OCI-LY7 (cell line): ENCODE data around the gene IL17REL. TPM values are rescaled to one million over a fixed set of nuclear protein-coding genes. Genes with fewer than 3 reads are reported as not detected.

Source experiments
- BruUV-seq: library from RNA; stranded (reverse); fragments of 400-500 nt; replicated peaks from 2 replicates; lab custom pipeline; 2021; lab: Mats Ljungman, UMichigan
- CTCF ChIA-PET: fragments of 300-600 bp; sonication (Branson Sonifier 250); formaldehyde crosslinking; loops from one replicate; lab custom pipeline; 2022; ENCODE audit warnings: antibody characterized with exemption; ENCODE audit not compliant: unreplicated experiment; lab: Charles Lee
- POLR2A ChIA-PET: fragments of 300-600 bp; sonication (Branson Sonifier 250); formaldehyde crosslinking; loops from one replicate; lab custom pipeline; 2022; ENCODE audit warnings: antibody characterized with exemption; lab: Charles Lee
- DNase-seq: peaks from one replicate; pipeline ENCODE4 v3.0.0-alpha.2; 2015; ENCODE audit warnings: low spot score
- H2AFZ ChIP-seq: fragments of 200-600 bp; sonication (generic), shearing (Covaris generic); 2 replicates; pipeline ENCODE4 v1.6.1; 2014; ENCODE audit warnings: mild to moderate bottlenecking, antibody characterized with exemption, low read length, moderate library complexity
- H3K27ac ChIP-seq: fragments of 200-600 bp; sonication (generic); 2 replicates; pipeline ENCODE4 v1.5.1; 2014; ENCODE audit warnings: mixed run types, low read depth, mild to moderate bottlenecking, moderate library complexity, low read length, inconsistent platforms; ENCODE audit not compliant: poor library complexity, severe bottlenecking
- H3K36me3 ChIP-seq: fragments of 200-600 bp; sonication (generic); 2 replicates; pipeline ENCODE4 v1.6.1; 2014; ENCODE audit warnings: mild to moderate bottlenecking, antibody characterized with exemption, low read length, moderate library complexity, mixed read lengths; ENCODE audit not compliant: insufficient read depth
- H3K4me1 ChIP-seq: fragments of 200-600 bp; sonication (generic); 2 replicates; pipeline ENCODE4 v1.5.1; 2014; ENCODE audit warnings: mild to moderate bottlenecking, low read length; ENCODE audit not compliant: insufficient read depth, poor library complexity, severe bottlenecking
- H3K4me2 ChIP-seq: fragments of 200-600 bp; sonication (generic); 2 replicates; pipeline ENCODE4 v1.6.1; 2014; ENCODE audit warnings: mild to moderate bottlenecking, low read length
- H3K4me3 ChIP-seq: fragments of 200-600 bp; sonication (generic); 2 replicates; pipeline ENCODE4 v1.5.1; 2014; ENCODE audit warnings: mild to moderate bottlenecking, low read depth, low read length; ENCODE audit not compliant: poor library complexity, severe bottlenecking
- H3K79me2 ChIP-seq: fragments of 200-600 bp; sonication (generic); 2 replicates; pipeline ENCODE4 v1.6.1; 2016; ENCODE audit warnings: low read depth, mild to moderate bottlenecking, low read length, moderate library complexity, mixed read lengths; ENCODE audit not compliant: insufficient read depth
- H3K9me2 ChIP-seq: fragments of 200-600 bp; sonication (generic); 2 replicates; pipeline ENCODE4 v1.6.1; 2016; ENCODE audit warnings: mild to moderate bottlenecking, low read length, mixed read lengths; ENCODE audit not compliant: insufficient read depth
- H3K9me3 ChIP-seq: fragments of 200-600 bp; sonication (generic); 2 replicates; pipeline ENCODE4 v1.6.1; 2014; ENCODE audit warnings: mild to moderate bottlenecking, mixed run types, low read length, mixed read lengths
- H4K20me1 ChIP-seq: fragments of 200-600 bp; sonication (generic); 2 replicates; pipeline ENCODE4 v1.6.1; 2014; ENCODE audit warnings: mild to moderate bottlenecking, antibody characterized with exemption, low read length, moderate library complexity, mixed read lengths; ENCODE audit not compliant: insufficient read depth
- EZH2phosphoT487 ChIP-seq: fragments of 200-600 bp; sonication (generic); IDR thresholded peaks from 2 replicates; pipeline ENCODE4 v1.6.1; 2018; ENCODE audit warnings: low read depth, borderline replicate concordance, mild to moderate bottlenecking, mixed run types, antibody characterized with exemption, low read length, moderate library complexity, mixed read lengths
- intact Hi-C: fragments of 100-400 bp; cut with micrococcal nuclease; formaldehyde crosslinking; loops from one replicate; pipeline ENCODE4 v1.10.0; 2022; ENCODE audit not compliant: unreplicated experiment
- total RNA-seq, 2 experiments: library from RNA; depleted of rRNA in 1 of 2; stranded (reverse); fragments of >200 nt in 1 of 2; shearing (Covaris generic) in 1 of 2; gene quantifications; 2 replicates each; pipeline ENCODE4 v1.2.3, GENCODE V29; 2014 to 2022
- TF ChIP-seq, protein P1 (sequence below): fragments of 200-600 bp; sonication (generic); conservative IDR thresholded peaks from 2 replicates; pipeline ENCODE4 v1.5.1; 2014; ENCODE audit warnings: mild to moderate bottlenecking, antibody characterized with exemption, low read length, moderate library complexity, mixed read lengths

The IL17REL gene
- total RNA-seq, 2 experiments from 2014 or later, result 0.03 TPM; not detected in 1

DNA sequence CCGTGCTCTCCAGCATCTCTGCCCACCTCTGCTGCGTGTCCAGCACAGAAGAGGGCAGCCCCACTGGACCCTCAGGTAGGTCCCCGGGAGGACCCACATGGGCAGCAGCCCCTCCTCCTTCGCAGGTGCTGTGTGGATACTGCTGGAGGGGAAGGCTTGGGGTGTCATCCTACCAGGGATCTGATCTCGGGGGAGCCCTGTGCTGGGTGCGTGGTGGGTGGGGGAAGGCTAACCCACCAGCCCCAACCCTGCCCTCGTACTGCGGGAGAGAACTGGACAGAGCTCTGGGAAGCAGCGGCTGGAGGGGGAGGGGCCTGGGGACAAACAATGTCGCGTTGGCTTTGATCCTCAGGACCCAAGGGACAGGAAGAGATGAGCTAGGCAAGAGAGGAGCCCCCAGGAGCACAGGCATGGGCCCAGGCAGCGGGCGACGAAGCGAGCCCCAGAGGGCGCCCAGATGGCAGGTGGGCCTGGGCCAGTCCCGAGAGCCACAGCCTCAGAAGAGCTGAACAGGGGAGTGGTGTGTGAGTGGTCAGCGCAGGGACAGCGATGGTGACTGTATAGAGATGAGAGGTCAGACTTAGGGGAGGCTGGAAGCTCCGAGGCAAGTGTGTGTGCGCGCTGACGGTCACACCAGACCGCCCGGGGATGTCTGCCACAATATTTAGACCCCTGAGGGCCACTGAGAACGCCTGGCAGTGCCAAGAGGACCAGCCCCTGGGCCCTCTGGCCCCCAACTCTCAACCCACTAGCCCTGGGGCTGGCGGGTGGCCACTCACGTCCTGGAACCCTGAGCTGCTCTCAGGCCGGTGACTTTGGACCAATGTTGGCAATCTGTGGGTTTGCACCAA is 53.4 kb downstream of the IL17REL start:
- H3K9me3 ChIP-seq, result no peaks in the 10 kb centered on the region
- no peaks in the 10 kb centered on the region for H4K20me1 ChIP-seq
- H3K27ac ChIP-seq, result peak overlapping the region; percentile 64
- H3K9me2 ChIP-seq, result no peaks in the 10 kb centered on the region
- TF ChIP-seq EZH2phosphoT487, result no peak
- TF ChIP-seq, protein P1, sequence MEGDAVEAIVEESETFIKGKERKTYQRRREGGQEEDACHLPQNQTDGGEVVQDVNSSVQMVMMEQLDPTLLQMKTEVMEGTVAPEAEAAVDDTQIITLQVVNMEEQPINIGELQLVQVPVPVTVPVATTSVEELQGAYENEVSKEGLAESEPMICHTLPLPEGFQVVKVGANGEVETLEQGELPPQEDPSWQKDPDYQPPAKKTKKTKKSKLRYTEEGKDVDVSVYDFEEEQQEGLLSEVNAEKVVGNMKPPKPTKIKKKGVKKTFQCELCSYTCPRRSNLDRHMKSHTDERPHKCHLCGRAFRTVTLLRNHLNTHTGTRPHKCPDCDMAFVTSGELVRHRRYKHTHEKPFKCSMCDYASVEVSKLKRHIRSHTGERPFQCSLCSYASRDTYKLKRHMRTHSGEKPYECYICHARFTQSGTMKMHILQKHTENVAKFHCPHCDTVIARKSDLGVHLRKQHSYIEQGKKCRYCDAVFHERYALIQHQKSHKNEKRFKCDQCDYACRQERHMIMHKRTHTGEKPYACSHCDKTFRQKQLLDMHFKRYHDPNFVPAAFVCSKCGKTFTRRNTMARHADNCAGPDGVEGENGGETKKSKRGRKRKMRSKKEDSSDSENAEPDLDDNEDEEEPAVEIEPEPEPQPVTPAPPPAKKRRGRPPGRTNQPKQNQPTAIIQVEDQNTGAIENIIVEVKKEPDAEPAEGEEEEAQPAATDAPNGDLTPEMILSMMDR, result no peak
- no peak for DNase-seq
- H3K4me1 ChIP-seq, result peaks cover 31% of the 10 kb centered on the region
- intact Hi-C loops, result no loop called here
- BruUV-seq, result no TSS peak
- H3K4me2 ChIP-seq, result peak overlapping the region; percentile 88
- no peak overlapping the region for H2AFZ ChIP-seq
- H3K36me3 ChIP-seq, result peaks cover 31% of the 10 kb centered on the region
- H3K4me3 ChIP-seq, result peak overlapping the region; percentile 98
- H3K79me2 ChIP-seq, result peaks cover 32% of the 10 kb centered on the region; the same call in 1 of the 2 replicates
- ChIA-PET POLR2A (interaction anchor here (0.6 kb wide), 1 partner anchor 439 kb away, joined by 5 read pairs; no protein-coding TSS in a partner anchor), CTCF (no interaction called here)

DNA sequence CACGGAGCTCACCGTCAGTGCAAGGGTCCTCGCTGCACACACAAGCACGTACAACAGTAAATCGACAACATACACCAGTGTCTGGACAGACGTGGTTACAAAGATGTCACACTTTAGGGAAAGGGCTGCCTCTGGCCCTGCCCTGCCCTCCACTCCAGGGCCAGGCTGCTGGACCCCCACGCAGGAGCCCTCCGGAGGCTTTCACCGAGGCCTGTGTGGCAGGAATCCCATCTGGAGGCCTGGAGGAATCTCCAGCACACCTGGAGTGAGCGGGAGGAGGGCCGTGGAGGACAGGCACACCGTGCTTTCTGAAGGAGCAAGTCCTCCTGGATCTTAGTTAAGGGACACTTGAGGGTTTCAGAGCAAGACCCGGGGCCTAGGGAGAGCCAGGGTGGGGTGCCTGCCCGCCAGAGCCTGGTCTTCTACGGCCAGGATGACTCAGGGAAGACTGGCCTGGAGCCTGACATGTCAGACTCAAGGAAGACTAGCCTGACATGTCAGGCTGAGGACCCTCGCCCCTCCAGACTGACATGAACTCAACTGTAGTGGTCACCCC is 54.1 kb downstream of the IL17REL start:
- no TSS peak for BruUV-seq
- CTCF ChIA-PET, result no interaction called here
- POLR2A ChIA-PET, result no interaction called here

More for the DNA sequence above, 54.1 kb downstream of the IL17REL start:
- H3K4me1 ChIP-seq, result peaks cover 24% of the 10 kb centered on the region
- intact Hi-C loops, result no loop called here
- H3K4me3 ChIP-seq, result no peak overlapping the region
- H3K4me2 ChIP-seq, result no peak overlapping the region
- peaks cover 24% of the 10 kb centered on the region for H3K36me3 ChIP-seq
- H2AFZ ChIP-seq, result no peak overlapping the region
- peaks cover 26% of the 10 kb centered on the region; the same call in 1 of the 2 replicates for H3K79me2 ChIP-seq
- H4K20me1 ChIP-seq, result no peaks in the 10 kb centered on the region
- H3K9me3 ChIP-seq, result no peaks in the 10 kb centered on the region
- H3K27ac ChIP-seq, result no peak overlapping the region
- TF ChIP-seq EZH2phosphoT487, result no peak
- TF ChIP-seq, protein P1, result no peak
- DNase-seq, result no peak
- H3K9me2 ChIP-seq, result no peaks in the 10 kb centered on the region
